Measurements from ENCODE around the gene RABGAP1L.

- no peak for TF ChIP-seq CTCF (IDR thresholded peaks at IDR 0.05; ENCODE audit: low read depth, low read length, missing input control)
- no peak for TF ChIP-seq RAD21 (IDR thresholded peaks at IDR 0.05)
- no peak for TF ChIP-seq REST (IDR thresholded peaks at IDR 0.05)
- TF ChIP-seq MAX (IDR thresholded peaks at IDR 0.05), result no peak
- no peak for TF ChIP-seq ZBTB33 (IDR thresholded peaks at IDR 0.05)
Observed at GRCh38 chr1:174818014-174818616, 658.8 kb downstream of the RABGAP1L start.

All from liver (tissue), 3 donors.